H9 (cell line): ENCODE measurements around the gene PEPD. TPM values are rescaled to one million over a fixed set of nuclear protein-coding genes. Genes with fewer than 3 reads are reported as not detected.

Source experiments
- DNase-seq: peaks from one replicate; pipeline ENCODE4 v3.0.0-alpha.2; 2017
- H2AFZ ChIP-seq: one replicate; pipeline ENCODE4 v1.6.1; 2013; ENCODE audit warnings: mild to moderate bottlenecking, low read length, control low read depth, moderate library complexity
- H2AK5ac ChIP-seq: 2 replicates; pipeline ENCODE4 v1.6.1; 2013; ENCODE audit warnings: low read length, control low read depth, mixed read lengths; ENCODE audit not compliant: insufficient read length
- H2BK120ac ChIP-seq: one replicate; pipeline ENCODE4 v1.6.1; 2013; ENCODE audit warnings: low read depth, mild to moderate bottlenecking, low read length, control low read depth, inconsistent platforms; ENCODE audit not compliant: poor library complexity, severe bottlenecking
- H2BK12ac ChIP-seq: 2 replicates; pipeline ENCODE4 v1.6.1; 2013; ENCODE audit warnings: low read length, control low read depth, mixed read lengths, low read depth; ENCODE audit not compliant: insufficient read length
- H2BK15ac ChIP-seq: 2 replicates; pipeline ENCODE4 v1.6.1; 2013; ENCODE audit warnings: low read depth, low read length, control low read depth
- H2BK20ac ChIP-seq: one replicate; pipeline ENCODE4 v1.6.1; 2013; ENCODE audit warnings: low read depth, mild to moderate bottlenecking, low read length, control low read depth, inconsistent platforms; ENCODE audit not compliant: poor library complexity, severe bottlenecking
- H2BK5ac ChIP-seq: 2 replicates; pipeline ENCODE4 v1.6.1; 2013; ENCODE audit warnings: low read length, control low read depth, mixed read lengths; ENCODE audit not compliant: insufficient read length
- H3K14ac ChIP-seq: 2 replicates; pipeline ENCODE4 v1.6.1; 2013; ENCODE audit warnings: low read length, control low read depth; ENCODE audit not compliant: insufficient read depth
- H3K18ac ChIP-seq: 2 replicates; pipeline ENCODE4 v1.6.1; 2013; ENCODE audit warnings: low read depth, mild to moderate bottlenecking, mixed read lengths, low read length, control low read depth; ENCODE audit not compliant: insufficient read length
- H3K23ac ChIP-seq: 2 replicates; pipeline ENCODE4 v1.6.1; 2013; ENCODE audit warnings: low read length, control low read depth, mixed read lengths, low read depth; ENCODE audit not compliant: insufficient read length
- H3K23me2 ChIP-seq: 2 replicates; pipeline ENCODE4 v1.6.1; 2013; ENCODE audit warnings: low read depth, mild to moderate bottlenecking, mixed read lengths, low read length, control low read depth; ENCODE audit not compliant: insufficient read length, poor library complexity, severe bottlenecking
- H3K27ac ChIP-seq: 2 replicates; pipeline ENCODE4 v1.5.1; 2013; ENCODE audit warnings: low read length, control low read depth, mixed read lengths, low read depth; ENCODE audit not compliant: insufficient read length
- H3K27me3 ChIP-seq: 2 replicates; pipeline ENCODE4 v1.6.1; 2013; ENCODE audit warnings: low read length, control low read depth, inconsistent platforms; ENCODE audit not compliant: insufficient read depth
- H3K4ac ChIP-seq: 2 replicates; pipeline ENCODE4 v1.6.1; 2013; ENCODE audit warnings: low read depth, mild to moderate bottlenecking, control low read depth, inconsistent platforms, low read length, moderate library complexity
- H3K4me1 ChIP-seq: 2 replicates; pipeline ENCODE4 v1.6.1; 2013; ENCODE audit warnings: low read length, control low read depth, inconsistent platforms; ENCODE audit not compliant: insufficient read depth
- H3K4me2 ChIP-seq: 2 replicates; pipeline ENCODE4 v1.6.1; 2013; ENCODE audit warnings: low read length, control low read depth, mixed read lengths; ENCODE audit not compliant: insufficient read length, insufficient read depth
- H3K56ac ChIP-seq: 2 replicates; pipeline ENCODE4 v1.6.1; 2013; ENCODE audit warnings: low read depth, mild to moderate bottlenecking, mixed read lengths, low read length, control low read depth; ENCODE audit not compliant: insufficient read length
- H3K79me1 ChIP-seq: 2 replicates; pipeline ENCODE4 v1.6.1; 2013; ENCODE audit warnings: low read depth, mild to moderate bottlenecking, moderate library complexity, low read length, control low read depth, inconsistent platforms; ENCODE audit not compliant: insufficient read depth, poor library complexity, severe bottlenecking
- H3K79me2 ChIP-seq: 2 replicates; pipeline ENCODE4 v1.6.1; 2013; ENCODE audit warnings: low read length, control low read depth, inconsistent platforms; ENCODE audit not compliant: insufficient read depth
- H3K9ac ChIP-seq: 2 replicates; pipeline ENCODE4 v1.6.1; 2013; ENCODE audit warnings: low read length, control low read depth, mixed read lengths; ENCODE audit not compliant: insufficient read length; ENCODE audit errors: extremely low read depth
- H3K9me3 ChIP-seq: one replicate; pipeline ENCODE4 v1.6.1; 2013; ENCODE audit warnings: low read depth, low read length, inconsistent platforms; ENCODE audit not compliant: control insufficient read depth
- H3T11ph ChIP-seq: one replicate; pipeline ENCODE4 v1.6.1; 2013; ENCODE audit warnings: mild to moderate bottlenecking, low read length, control low read depth, inconsistent platforms
- H4K20me1 ChIP-seq: one replicate; pipeline ENCODE4 v1.6.1; 2013; ENCODE audit not compliant: control insufficient read depth, insufficient read length, insufficient read depth
- H4K5ac ChIP-seq: 2 replicates; pipeline ENCODE4 v1.6.1; 2013; ENCODE audit warnings: low read depth, mild to moderate bottlenecking, mixed read lengths, low read length, control low read depth; ENCODE audit not compliant: insufficient read length
- H4K8ac ChIP-seq: replicated peaks from 2 replicates; pipeline ENCODE4 v1.6.1; 2013; ENCODE audit warnings: low read length, control low read depth, mixed read lengths, low read depth; ENCODE audit not compliant: insufficient read length
- H4K91ac ChIP-seq: 2 replicates; pipeline ENCODE4 v1.6.1; 2013; ENCODE audit warnings: low read depth, mild to moderate bottlenecking, moderate library complexity, mixed read lengths, low read length, control low read depth; ENCODE audit not compliant: insufficient read length
- H3K27ac Mint-ChIP-seq, 3 experiments: 2 replicates in 2 of 3; 3 replicates in 1 of 3; pipeline ENCODE4 v1.8.0; 2020 to 2021; ENCODE audit warnings: mixed read lengths in 3 of 3, mild to moderate bottlenecking in 1 of 3, moderate library complexity in 1 of 3
- H3K27me3 Mint-ChIP-seq: 2 replicates; pipeline ENCODE4 v1.8.0; 2021; ENCODE audit warnings: low read depth, mild to moderate bottlenecking, moderate library complexity, mixed read lengths
- H3K36me3 Mint-ChIP-seq, 3 experiments: 2 replicates in 2 of 3; 3 replicates in 1 of 3; pipeline ENCODE4 v1.8.0; 2020 to 2021; ENCODE audit warnings: low read depth in 3 of 3, mixed read lengths in 3 of 3; ENCODE audit not compliant: insufficient read depth in 1 of 3
- H3K4me1 Mint-ChIP-seq, 2 experiments: 2 replicates each; pipeline ENCODE4 v1.8.0; 2020; ENCODE audit warnings: mixed read lengths in 2 of 2
- H3K4me3 Mint-ChIP-seq, 2 experiments: 2 replicates in 1 of 2; 3 replicates in 1 of 2; pipeline ENCODE4 v1.8.0; 2020 to 2021; ENCODE audit warnings: mild to moderate bottlenecking in 2 of 2, mixed read lengths in 2 of 2, moderate library complexity in 1 of 2
- H3K9me3 Mint-ChIP-seq, 2 experiments: 2 replicates in 1 of 2; 3 replicates in 1 of 2; pipeline ENCODE4 v1.8.0; 2020; ENCODE audit warnings: mild to moderate bottlenecking in 2 of 2, mixed read lengths in 2 of 2, moderate library complexity in 1 of 2
- WGBS: extraction: QIAGEN DNeasy Blood & Tissue Kit; methylation state at CpG from one replicate; pipeline ENCODE4 v1.1.7; 2013; ENCODE audit warnings: missing lambda C conversion rate, low lambda C conversion rate, mixed read lengths; ENCODE audit not compliant: insufficient read length; ENCODE audit errors: extremely low coverage; 5-methylcytosine and 5-hydroxymethylcytosine counted together
- total RNA-seq: library from RNA; stranded (reverse); gene quantifications from 2 replicates; pipeline ENCODE4 v1.2.1, GENCODE V29; 2021
- TF ChIP-seq, protein P1 (sequence below): fragments of 200-600 bp; sonication (generic); conservative IDR thresholded peaks from 3 replicates; pipeline ENCODE4 v1.8.0; 2021; ENCODE audit warnings: antibody characterized with exemption, mild to moderate bottlenecking

PEPD gene
- total RNA-seq, 1 experiment from 2014 or later = 52.8 TPM

DNA sequence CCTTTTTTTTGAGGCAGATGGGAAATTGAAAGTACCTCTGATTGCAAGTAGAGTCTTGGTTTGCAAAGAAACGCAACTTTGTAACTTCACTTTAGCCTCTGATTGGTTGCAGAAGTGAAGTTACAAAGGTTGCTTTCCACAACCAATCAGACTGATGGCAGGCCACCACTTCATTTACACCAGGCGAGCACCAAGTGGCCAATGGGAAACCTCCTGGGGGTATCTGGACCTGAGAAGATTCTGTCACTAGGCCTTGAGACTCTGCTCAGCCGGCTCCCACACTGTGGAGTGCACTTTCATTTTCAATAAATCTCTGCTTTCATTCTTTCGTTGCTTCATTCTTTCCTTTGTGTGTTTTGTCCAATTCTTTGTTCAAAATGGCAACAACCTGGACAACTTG, 19.1 kb downstream of the PEPD start:
- H3K79me1 ChIP-seq = no peaks in the 10 kb centered on the region
- no peaks in the 10 kb centered on the region for H4K20me1 ChIP-seq
- Mint-ChIP-seq H3K4me3 (no peak overlapping the region), H3K4me1 (peaks cover 2 to 5% of the 10 kb centered on the region in 2 experiments; a peak in 3 of 4 replicates), H3K9me3 (no peaks in the 10 kb centered on the region), H3K27ac (no peak overlapping the region), H3K36me3 (peaks cover 0 to 10% (median 1%) of the 10 kb centered on the region in 3 experiments; a peak in 4 of 7 replicates), H3K27me3 (no peaks in the 10 kb centered on the region)
- no peaks in the 10 kb centered on the region; the same call in 1 of the 2 replicates for H3K79me2 ChIP-seq
- H4K5ac ChIP-seq = no peak overlapping the region
- H2AFZ ChIP-seq = no peak overlapping the region
- no peaks in the 10 kb centered on the region for H3K23me2 ChIP-seq
- no peak overlapping the region for H2BK12ac ChIP-seq
- no CpG with 5 or more reads among the region's 4 CpGs for WGBS
- H2BK20ac ChIP-seq = no peak overlapping the region
- no peak overlapping the region for H3K23ac ChIP-seq
- no peak overlapping the region for H3K27ac ChIP-seq
- H3K18ac ChIP-seq = no peak overlapping the region
- H2BK120ac ChIP-seq = no peak overlapping the region
- H3K4me2 ChIP-seq = no peak overlapping the region
- no peaks in the 10 kb centered on the region for H3K4me1 ChIP-seq
- TF ChIP-seq, protein P1, sequence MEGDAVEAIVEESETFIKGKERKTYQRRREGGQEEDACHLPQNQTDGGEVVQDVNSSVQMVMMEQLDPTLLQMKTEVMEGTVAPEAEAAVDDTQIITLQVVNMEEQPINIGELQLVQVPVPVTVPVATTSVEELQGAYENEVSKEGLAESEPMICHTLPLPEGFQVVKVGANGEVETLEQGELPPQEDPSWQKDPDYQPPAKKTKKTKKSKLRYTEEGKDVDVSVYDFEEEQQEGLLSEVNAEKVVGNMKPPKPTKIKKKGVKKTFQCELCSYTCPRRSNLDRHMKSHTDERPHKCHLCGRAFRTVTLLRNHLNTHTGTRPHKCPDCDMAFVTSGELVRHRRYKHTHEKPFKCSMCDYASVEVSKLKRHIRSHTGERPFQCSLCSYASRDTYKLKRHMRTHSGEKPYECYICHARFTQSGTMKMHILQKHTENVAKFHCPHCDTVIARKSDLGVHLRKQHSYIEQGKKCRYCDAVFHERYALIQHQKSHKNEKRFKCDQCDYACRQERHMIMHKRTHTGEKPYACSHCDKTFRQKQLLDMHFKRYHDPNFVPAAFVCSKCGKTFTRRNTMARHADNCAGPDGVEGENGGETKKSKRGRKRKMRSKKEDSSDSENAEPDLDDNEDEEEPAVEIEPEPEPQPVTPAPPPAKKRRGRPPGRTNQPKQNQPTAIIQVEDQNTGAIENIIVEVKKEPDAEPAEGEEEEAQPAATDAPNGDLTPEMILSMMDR = no peak
- H3K27me3 ChIP-seq = no peaks in the 10 kb centered on the region
- no peak overlapping the region for H3K14ac ChIP-seq
- H3K9ac ChIP-seq = no peak overlapping the region
- no peaks in the 10 kb centered on the region for H3K9me3 ChIP-seq
- no peak overlapping the region for H3K56ac ChIP-seq
- DNase-seq = no peak
- H3K4ac ChIP-seq = no peak overlapping the region
- no peak overlapping the region for H4K91ac ChIP-seq
- no peak overlapping the region for H2BK5ac ChIP-seq
- H4K8ac ChIP-seq = no peak overlapping the region
- H2AK5ac ChIP-seq = no peak overlapping the region
- H3T11ph ChIP-seq = no peak overlapping the region
- no peak overlapping the region for H2BK15ac ChIP-seq
